ENCODE data around the gene PCDHGA1.
"Not testable (repeated sequence)": the region's sequence is repeated elsewhere in the genome, so short reads cannot be mapped to it uniquely, and the experiment has no call there.

The PCDHGA1 gene

DNA sequence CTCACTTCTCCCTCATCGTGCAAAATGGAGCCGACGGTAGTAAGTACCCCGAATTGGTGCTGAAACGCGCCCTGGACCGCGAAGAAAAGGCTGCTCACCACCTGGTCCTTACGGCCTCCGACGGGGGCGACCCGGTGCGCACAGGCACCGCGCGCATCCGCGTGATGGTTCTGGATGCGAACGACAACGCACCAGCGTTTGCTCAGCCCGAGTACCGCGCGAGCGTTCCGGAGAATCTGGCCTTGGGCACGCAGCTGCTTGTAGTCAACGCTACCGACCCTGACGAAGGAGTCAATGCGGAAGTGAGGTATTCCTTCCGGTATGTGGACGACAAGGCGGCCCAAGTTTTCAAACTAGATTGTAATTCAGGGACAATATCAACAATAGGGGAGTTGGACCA lies 101.0 kb downstream of the PCDHGA1 start:
- H3K27me3 ChIP-seq (ENCODE audit: control insufficient read depth in 1 of 2, insufficient read depth in 2 of 2, low read length in 2 of 2), result no peaks in the 10 kb centered on the region

GRCh38 chr5:141432308-141432707 lies 102.0 kb downstream of the PCDHGA1 start:
- H3K9me3 ChIP-seq (ENCODE audit: control insufficient read depth in 2 of 2, low read length in 2 of 2), result peaks cover 5 to 53% of the 10 kb centered on the region in 2 donors
- H3K27ac ChIP-seq (ENCODE audit: low read length); H3K9ac ChIP-seq (ENCODE audit: low read length in 2 of 2); H3K36me3 ChIP-seq (ENCODE audit: control insufficient read depth in 2 of 2, insufficient read depth in 2 of 2, low read length in 2 of 2); H3K27me3 ChIP-seq (ENCODE audit: control insufficient read depth in 1 of 2, insufficient read depth in 2 of 2, low read length in 2 of 2); H3K4me1 ChIP-seq (ENCODE audit: control insufficient read depth, insufficient read depth, low read length): not testable (repeated sequence)
- H3K4me3 ChIP-seq (ENCODE audit: low read length in 2 of 2), result peak overlapping the region; percentile 58 to 59

More for the DNA sequence above, 101.0 kb downstream of the PCDHGA1 start:
- Histone ChIP-seq H3K9me3 (ENCODE audit: control insufficient read depth in 2 of 2, low read length in 2 of 2) (peaks cover 15 to 61% of the 10 kb centered on the region in 2 donors), H3K4me3 (ENCODE audit: low read length in 2 of 2) (peak overlapping the region; percentile 58 to 59), H3K27ac (ENCODE audit: low read length) (no peak overlapping the region), H3K4me1 (ENCODE audit: control insufficient read depth, insufficient read depth, low read length) (no peaks in the 10 kb centered on the region), H3K36me3 (ENCODE audit: control insufficient read depth in 2 of 2, insufficient read depth in 2 of 2, low read length in 2 of 2) (no peaks in the 10 kb centered on the region), H3K9ac (ENCODE audit: low read length in 2 of 2) (no peak overlapping the region)

- H3K36me3 ChIP-seq (ENCODE audit: control insufficient read depth in 2 of 2, insufficient read depth in 2 of 2, low read length in 2 of 2); H3K4me1 ChIP-seq (ENCODE audit: control insufficient read depth, insufficient read depth, low read length); H3K27ac ChIP-seq (ENCODE audit: low read length); H3K4me3 ChIP-seq (ENCODE audit: low read length in 2 of 2); H3K27me3 ChIP-seq (ENCODE audit: control insufficient read depth in 1 of 2, insufficient read depth in 2 of 2, low read length in 2 of 2); H3K9ac ChIP-seq (ENCODE audit: low read length in 2 of 2): not testable (repeated sequence)
- H3K9me3 ChIP-seq (ENCODE audit: control insufficient read depth in 2 of 2, low read length in 2 of 2), result peaks cover 4 to 52% of the 10 kb centered on the region in 2 donors
These were observed 102.4 kb downstream of the PCDHGA1 start for GRCh38 chr5:141432726-141433125.

DNA sequence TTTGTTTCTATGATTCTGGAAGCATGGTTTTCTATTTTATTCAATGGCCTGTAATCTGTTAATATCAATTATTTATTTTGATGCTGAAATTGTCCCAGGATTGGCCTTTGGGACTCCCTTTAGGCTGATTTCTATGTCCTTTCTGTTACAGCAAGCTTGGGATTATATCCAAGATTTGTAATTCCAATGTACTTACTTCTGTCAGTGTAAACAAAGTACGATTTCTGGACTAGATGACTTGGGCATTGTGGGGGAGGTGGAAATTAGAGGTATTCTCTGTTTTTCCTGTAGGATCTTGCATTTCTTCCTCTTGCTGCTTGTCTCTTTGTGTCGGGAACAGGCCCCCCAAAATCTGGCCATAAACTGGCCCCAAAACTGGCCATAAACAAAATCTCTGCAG lies 103.7 kb downstream of the PCDHGA1 start:
- no peaks in the 10 kb centered on the region for H3K4me1 ChIP-seq (ENCODE audit: control insufficient read depth, insufficient read depth, low read length)
- no peaks in the 10 kb centered on the region for H3K36me3 ChIP-seq (ENCODE audit: control insufficient read depth in 2 of 2, insufficient read depth in 2 of 2, low read length in 2 of 2)
- peaks cover 6 to 48% of the 10 kb centered on the region in 2 donors for H3K9me3 ChIP-seq (ENCODE audit: control insufficient read depth in 2 of 2, low read length in 2 of 2)
- no peak overlapping the region for H3K9ac ChIP-seq (ENCODE audit: low read length in 2 of 2)
- H3K27me3 ChIP-seq (ENCODE audit: control insufficient read depth in 1 of 2, insufficient read depth in 2 of 2, low read length in 2 of 2), result no peaks in the 10 kb centered on the region
- no peak overlapping the region for H3K4me3 ChIP-seq (ENCODE audit: low read length in 2 of 2)
- H3K27ac ChIP-seq (ENCODE audit: low read length), result no peak overlapping the region

DNA sequence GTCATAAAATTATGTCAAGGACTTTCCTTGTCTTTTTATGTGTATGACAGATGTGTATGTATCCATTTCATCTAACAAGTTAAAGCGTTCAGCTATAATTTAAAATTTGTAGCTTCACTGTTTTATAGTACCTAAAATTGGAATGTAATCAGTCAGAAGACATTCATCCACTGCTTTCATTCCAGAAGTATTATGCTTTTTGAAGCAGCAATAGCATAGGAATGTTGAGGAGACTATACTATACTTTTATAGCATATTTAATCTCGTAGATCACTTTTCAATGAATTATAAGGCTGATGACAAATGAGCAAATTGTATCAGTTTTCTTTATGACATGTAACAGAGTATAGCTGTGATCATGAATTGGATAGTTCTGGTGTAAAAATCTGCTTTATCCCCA lies 106.9 kb downstream of the PCDHGA1 start:
- Histone ChIP-seq H3K27ac (ENCODE audit: low read length) (no peak overlapping the region), H3K9ac (ENCODE audit: low read length in 2 of 2) (no peak overlapping the region), H3K9me3 (ENCODE audit: control insufficient read depth in 2 of 2, low read length in 2 of 2) (peaks cover 6 to 58% of the 10 kb centered on the region in 2 donors), H3K27me3 (ENCODE audit: control insufficient read depth in 1 of 2, insufficient read depth in 2 of 2, low read length in 2 of 2) (no peaks in the 10 kb centered on the region), H3K4me1 (ENCODE audit: control insufficient read depth, insufficient read depth, low read length) (no peaks in the 10 kb centered on the region), H3K36me3 (ENCODE audit: control insufficient read depth in 2 of 2, insufficient read depth in 2 of 2, low read length in 2 of 2) (peaks cover 0 to 3% of the 10 kb centered on the region in 2 donors), H3K4me3 (ENCODE audit: low read length in 2 of 2) (no peak overlapping the region)

DNA sequence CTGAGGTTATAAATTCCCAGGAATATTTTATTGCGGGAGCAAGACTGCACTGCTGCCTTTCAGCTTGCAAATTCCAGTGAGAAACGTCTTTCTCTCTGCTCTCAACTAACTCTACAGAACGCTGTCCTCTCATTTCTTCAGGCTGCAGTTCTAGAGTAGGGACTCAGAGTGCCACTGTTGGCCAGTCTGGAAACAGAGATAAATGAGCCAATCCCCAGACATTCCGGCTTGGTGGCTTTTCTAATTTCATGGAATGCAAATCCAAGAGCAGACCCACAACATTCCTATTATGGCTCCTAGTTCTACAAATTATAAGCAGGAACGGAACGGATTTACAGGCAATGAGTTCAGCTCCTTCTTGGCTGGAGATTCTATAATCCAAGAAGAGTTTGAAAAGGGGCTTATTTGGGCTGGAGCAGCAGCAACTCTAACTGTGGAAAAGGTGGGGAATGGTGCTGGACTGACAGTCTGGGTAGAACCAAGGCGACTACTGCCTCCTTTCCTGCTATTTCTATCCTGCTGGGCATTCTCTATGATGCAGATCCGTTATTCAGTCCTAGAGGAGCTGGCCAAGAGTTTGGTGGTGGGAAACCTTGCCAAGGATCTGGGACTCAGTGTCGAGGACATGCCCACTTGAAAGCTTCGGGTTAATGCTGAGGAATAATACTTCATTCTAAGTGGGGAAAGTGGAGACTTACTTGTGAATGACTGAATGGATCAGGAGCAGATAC lies 109.3 kb downstream of the PCDHGA1 start:
- Histone ChIP-seq H3K4me1 (ENCODE audit: control insufficient read depth, insufficient read depth, low read length) (no peaks in the 10 kb centered on the region), H3K4me3 (ENCODE audit: low read length in 2 of 2) (no peak overlapping the region), H3K27ac (ENCODE audit: low read length) (no peak overlapping the region)

GRCh38 chr5:141440341-141440740 lies 110.0 kb downstream of the PCDHGA1 start:
- H3K36me3 ChIP-seq (ENCODE audit: control insufficient read depth in 2 of 2, insufficient read depth in 2 of 2, low read length in 2 of 2), result peaks cover 0 to 3% of the 10 kb centered on the region in 2 donors
- no peaks in the 10 kb centered on the region for H3K27me3 ChIP-seq (ENCODE audit: control insufficient read depth in 1 of 2, insufficient read depth in 2 of 2, low read length in 2 of 2)
- H3K9ac ChIP-seq (ENCODE audit: low read length in 2 of 2), result no peak overlapping the region
- peak overlapping the region in 1 of 2 donors; percentile 14 for H3K4me3 ChIP-seq (ENCODE audit: low read length in 2 of 2)
- H3K27ac ChIP-seq (ENCODE audit: low read length), result no peak overlapping the region
- peaks cover 9 to 49% of the 10 kb centered on the region in 2 donors for H3K9me3 ChIP-seq (ENCODE audit: control insufficient read depth in 2 of 2, low read length in 2 of 2)
- H3K4me1 ChIP-seq (ENCODE audit: control insufficient read depth, insufficient read depth, low read length), result no peaks in the 10 kb centered on the region

More for the DNA sequence above, 109.3 kb downstream of the PCDHGA1 start:
- H3K9me3 ChIP-seq (ENCODE audit: control insufficient read depth in 2 of 2, low read length in 2 of 2), result peaks cover 9 to 47% of the 10 kb centered on the region in 2 donors
- no peaks in the 10 kb centered on the region for H3K27me3 ChIP-seq (ENCODE audit: control insufficient read depth in 1 of 2, insufficient read depth in 2 of 2, low read length in 2 of 2)
- H3K36me3 ChIP-seq (ENCODE audit: control insufficient read depth in 2 of 2, insufficient read depth in 2 of 2, low read length in 2 of 2), result peaks cover 0 to 3% of the 10 kb centered on the region in 2 donors
- no peak overlapping the region for H3K9ac ChIP-seq (ENCODE audit: low read length in 2 of 2)

DNA sequence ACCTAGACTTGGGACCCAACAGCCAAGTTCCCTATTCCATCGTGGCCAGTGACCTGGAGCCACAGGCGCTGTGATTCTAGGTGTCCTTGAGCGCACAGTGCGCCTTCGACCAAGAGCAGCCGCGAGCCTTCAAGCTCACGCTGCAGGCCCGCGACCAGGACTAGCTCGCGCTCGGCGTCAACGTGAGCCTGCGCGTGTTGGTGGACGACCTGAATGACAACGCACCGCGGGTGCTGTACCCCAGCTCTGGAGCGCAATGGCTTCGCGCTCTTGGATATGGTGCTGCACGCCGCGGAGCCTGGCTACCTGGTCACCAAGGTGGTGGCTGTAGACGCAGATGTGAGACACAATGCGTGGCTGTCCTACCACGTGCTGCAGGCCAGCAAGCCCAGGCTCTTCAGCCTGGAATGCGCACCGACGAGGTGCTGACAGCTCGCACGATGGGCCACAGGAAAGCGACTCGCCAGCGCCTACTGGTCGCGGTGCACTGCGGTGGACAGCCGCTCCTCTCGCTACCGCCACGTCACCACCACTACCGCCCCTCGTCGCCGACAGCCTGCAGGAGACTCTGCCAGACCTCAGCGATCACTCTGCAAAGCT lies 111.4 kb downstream of the PCDHGA1 start:
- Histone ChIP-seq H3K4me3 (ENCODE audit: low read length in 2 of 2) (no peak overlapping the region), H3K27me3 (ENCODE audit: control insufficient read depth in 1 of 2, insufficient read depth in 2 of 2, low read length in 2 of 2) (no peaks in the 10 kb centered on the region), H3K27ac (ENCODE audit: low read length) (no peak overlapping the region), H3K4me1 (ENCODE audit: control insufficient read depth, insufficient read depth, low read length) (no peaks in the 10 kb centered on the region), H3K36me3 (ENCODE audit: control insufficient read depth in 2 of 2, insufficient read depth in 2 of 2, low read length in 2 of 2) (peaks cover 0 to 3% of the 10 kb centered on the region in 2 donors), H3K9ac (ENCODE audit: low read length in 2 of 2) (no peak overlapping the region), H3K9me3 (ENCODE audit: control insufficient read depth in 2 of 2, low read length in 2 of 2) (peaks cover 9 to 46% of the 10 kb centered on the region in 2 donors)

DNA sequence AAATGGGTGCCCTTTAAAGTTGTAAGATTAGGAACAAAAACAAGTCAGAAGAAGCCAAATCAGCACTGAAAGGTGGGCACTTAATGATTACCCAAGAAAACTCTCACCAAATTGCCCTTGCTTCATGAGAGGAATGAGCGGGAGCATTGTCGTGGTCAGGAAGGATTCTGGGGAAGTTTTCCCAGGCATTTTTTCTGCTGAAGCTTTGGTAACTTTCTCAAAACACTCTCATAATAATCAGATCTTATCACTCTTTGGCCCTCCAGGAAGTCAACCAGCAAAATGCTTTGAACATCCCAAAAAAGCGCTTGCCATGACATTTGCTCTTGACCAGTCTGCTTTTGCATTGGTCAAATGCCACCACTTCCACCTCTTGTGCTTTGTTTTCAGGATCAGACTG lies 135.0 kb downstream of the PCDHGA1 start:
- no peak overlapping the region for H3K4me3 ChIP-seq (ENCODE audit: low read length in 2 of 2)
- no peaks in the 10 kb centered on the region for H3K27me3 ChIP-seq (ENCODE audit: control insufficient read depth in 1 of 2, insufficient read depth in 2 of 2, low read length in 2 of 2)
- H3K9ac ChIP-seq (ENCODE audit: low read length in 2 of 2), result no peak overlapping the region
- no peaks in the 10 kb centered on the region for H3K9me3 ChIP-seq (ENCODE audit: control insufficient read depth in 2 of 2, low read length in 2 of 2)
- H3K27ac ChIP-seq (ENCODE audit: low read length), result no peak overlapping the region
- no peaks in the 10 kb centered on the region for H3K36me3 ChIP-seq (ENCODE audit: control insufficient read depth in 2 of 2, insufficient read depth in 2 of 2, low read length in 2 of 2)
- no peaks in the 10 kb centered on the region for H3K4me1 ChIP-seq (ENCODE audit: control insufficient read depth, insufficient read depth, low read length)

DNA sequence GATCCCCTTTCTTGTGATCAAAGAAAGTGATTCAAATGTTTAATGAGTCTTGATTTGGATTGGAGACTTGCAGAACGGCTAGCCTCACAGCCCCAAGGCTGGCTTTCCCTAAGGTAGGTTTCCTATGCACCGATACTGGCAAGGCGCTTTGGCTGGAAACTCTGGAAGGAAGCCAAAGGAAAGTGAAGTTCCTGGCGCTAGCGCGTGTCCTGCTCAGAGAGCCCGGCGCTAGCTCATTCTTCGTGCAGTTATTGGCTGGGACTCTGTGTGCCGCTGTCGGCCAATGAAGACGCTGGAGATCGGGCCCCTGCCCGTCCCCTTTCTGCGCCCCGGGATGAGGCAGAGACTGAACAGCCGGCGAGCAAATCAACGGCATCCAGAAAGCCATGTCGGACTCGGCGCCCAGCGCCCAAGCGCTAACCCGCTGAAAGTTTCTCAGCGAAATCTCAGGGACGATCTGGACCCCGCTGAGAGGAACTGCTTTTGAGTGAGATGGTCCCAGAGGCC lies 145.4 kb downstream of the PCDHGA1 start, which contains the start of gene PCDHGC3:
PCDHGC3 (plus strand) TSS at position 342 of the 507 bp plus-strand sequence; CDS start at position 493, 151 bp downstream.
- Histone ChIP-seq H3K4me1 (ENCODE audit: control insufficient read depth, insufficient read depth, low read length) (peaks cover 36% of the 10 kb centered on the region), H3K9me3 (ENCODE audit: control insufficient read depth in 2 of 2, low read length in 2 of 2) (no peaks in the 10 kb centered on the region), H3K4me3 (ENCODE audit: low read length in 2 of 2) (peak within 1 kb of the TSS; percentile 84 to 99), H3K36me3 (ENCODE audit: control insufficient read depth in 2 of 2, insufficient read depth in 2 of 2, low read length in 2 of 2) (peaks cover 0 to 2% of the 10 kb centered on the region in 2 donors), H3K9ac (ENCODE audit: low read length in 2 of 2) (peak within 1 kb of the TSS; percentile 84 to 95), H3K27ac (ENCODE audit: low read length) (peak within 1 kb of the TSS; percentile 92), H3K27me3 (ENCODE audit: control insufficient read depth in 1 of 2, insufficient read depth in 2 of 2, low read length in 2 of 2) (no peaks in the 10 kb centered on the region)
